Urothelium cell line (cell line): ENCODE results near the gene ARHGAP26.
A peak's percentile ranks its signal among the peaks of the same experiment; 100 is the strongest.

ENCODE experiments used
- DNase-seq: peaks from one replicate; pipeline ENCODE4 v3.0.0; 2011; ENCODE audit warnings: low spot score, mixed read lengths
- FAIRE-seq: peaks from 2 replicates; lab custom pipeline; 2011; peaks lifted over from hg19 to GRCh38; lab: Jason Lieb, UNC

Gene ARHGAP26

DNA sequence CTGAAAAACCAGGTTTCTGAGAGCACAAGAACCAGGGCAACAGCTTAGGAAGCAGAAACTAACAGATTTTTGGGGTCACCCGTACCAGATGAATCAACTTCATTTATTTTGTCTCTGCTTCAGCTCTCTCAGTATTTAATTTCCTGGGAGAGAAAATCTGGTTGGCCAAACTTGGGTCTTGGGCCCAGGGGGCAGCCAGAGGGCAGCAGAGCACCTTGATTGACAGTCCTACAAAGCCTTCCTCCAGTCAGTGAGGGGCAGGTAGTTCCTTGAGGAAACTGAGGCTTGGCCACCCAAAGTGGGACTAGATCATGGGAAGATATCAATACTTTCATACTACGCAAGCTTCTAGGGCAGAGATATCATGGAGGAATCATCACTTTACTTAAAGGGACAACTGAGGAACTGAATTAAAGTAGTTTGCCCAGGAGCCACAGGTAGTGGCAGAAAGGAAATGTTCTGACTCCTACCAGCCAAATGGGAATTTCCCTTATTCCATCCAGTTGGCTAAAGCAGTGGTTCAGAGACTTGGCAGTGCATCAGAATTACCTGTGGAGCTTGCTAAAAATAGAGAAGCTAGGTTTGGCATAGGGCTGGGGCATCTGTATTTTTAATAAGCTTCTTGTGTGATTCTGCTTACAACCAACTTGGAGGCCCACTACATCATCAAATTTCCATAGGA, 21.5 kb upstream of the ARHGAP26 start:
- FAIRE-seq: no peak

DNA sequence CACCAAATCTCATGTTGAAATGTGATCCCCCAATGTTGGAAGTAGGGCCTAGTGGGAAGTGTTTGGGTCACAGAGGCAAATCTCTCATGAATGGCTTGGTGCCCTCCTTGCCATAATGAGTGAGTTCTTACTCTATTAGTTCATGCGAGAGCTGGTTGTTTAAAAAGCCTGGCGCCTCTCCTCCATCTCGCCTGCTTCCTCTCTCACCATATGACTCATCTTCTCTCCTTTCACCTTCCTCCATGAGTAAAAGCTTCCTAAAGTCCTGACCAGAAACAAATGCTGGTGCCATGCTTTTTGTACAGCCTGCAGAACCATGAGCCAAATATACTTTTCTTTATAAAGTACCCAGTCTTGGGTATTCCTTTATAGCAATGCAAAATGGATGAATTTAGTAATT, 20.9 kb upstream of the ARHGAP26 start:
- FAIRE-seq (no peak), DNase-seq (no peak)

More for the DNA sequence above, 21.5 kb upstream of the ARHGAP26 start:
- DNase-seq: peak; percentile 13

DNA sequence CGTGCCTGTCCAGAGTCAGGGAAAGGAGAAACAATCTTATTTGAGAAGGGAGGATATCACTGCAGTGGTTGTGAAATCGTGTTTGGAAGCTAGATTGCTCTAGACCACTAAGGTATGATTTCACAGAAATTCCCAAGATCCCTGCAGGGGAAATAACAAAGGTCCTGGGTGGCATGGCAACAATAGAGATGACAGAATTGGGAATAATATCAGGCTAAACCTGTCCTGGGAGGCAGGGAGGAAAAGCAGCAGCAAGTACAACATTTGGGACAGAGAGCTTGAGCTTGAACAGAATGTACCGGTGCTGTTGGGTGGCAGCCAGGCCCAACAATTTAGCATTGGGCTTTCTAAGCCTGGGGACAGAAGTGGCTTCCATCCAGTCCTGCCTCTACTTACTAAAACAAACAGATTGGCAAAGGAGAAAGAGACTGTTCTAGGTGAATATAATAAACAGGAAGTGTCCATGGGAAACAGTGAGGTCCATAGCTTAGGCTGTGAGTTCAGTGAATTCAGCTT, 17.0 kb upstream of the ARHGAP26 start:
- DNase-seq: no peak
- no peak for FAIRE-seq

DNA sequence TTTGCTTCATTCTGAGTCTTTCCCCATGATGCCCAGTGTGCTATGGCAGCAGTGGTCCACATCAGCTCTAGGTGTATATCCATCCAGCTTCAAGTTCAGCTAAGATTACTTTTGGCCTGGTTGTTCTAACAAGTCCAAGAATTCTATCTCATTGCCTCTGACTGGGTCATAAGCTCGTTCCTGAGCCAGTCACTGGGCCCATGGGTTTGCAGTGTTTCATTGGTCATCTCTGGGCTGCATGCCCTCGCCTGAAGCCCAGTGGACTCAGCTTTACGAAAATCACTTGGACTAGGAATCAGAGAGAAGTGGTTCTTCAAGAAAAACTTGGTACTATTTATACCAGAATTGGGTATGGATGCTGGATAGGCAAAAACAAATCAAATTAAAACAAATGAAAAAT, 16.1 kb upstream of the ARHGAP26 start:
- DNase-seq (no peak), FAIRE-seq (no peak)

DNA sequence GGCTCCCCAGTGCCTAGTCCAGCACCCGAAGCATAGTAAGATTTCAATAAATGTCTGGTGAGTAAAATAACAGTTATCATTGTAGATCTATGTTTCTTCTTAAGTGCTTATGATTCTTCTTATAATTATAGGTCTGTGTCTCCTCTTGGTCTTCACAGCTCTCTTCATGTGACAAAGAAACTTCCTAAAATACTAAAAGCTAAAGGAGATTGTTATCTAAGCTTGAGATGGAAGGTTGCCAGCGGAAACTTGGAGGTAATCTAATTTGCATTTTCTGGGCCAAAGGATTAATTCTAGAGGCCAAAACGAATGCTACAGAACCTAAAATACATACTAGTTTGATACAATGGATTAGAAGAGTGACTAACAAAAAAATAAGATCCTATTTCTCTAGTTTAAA, 13.6 kb upstream of the ARHGAP26 start:
- FAIRE-seq: no peak
- DNase-seq: no peak

DNA sequence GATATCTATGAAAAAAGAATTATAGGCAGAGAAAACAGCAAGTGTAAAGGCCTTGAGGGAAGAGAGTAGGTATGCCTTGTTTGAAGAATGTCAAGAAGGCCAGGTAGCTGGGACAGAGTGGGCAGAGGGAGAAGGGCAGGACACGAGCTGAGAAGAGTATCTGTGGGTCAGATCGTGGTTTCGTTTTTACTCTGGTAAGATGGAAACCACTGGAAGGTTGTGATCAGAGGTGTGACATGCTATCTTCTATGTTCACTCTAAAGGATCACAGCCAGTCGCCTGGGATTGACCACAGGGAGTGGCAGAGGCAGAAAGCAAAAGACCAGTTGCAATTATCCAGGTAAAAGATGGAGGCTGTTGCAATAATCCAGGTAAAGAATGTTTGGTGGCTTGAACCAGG, 12.6 kb upstream of the ARHGAP26 start:
- DNase-seq (no peak), FAIRE-seq (no peak)

DNA sequence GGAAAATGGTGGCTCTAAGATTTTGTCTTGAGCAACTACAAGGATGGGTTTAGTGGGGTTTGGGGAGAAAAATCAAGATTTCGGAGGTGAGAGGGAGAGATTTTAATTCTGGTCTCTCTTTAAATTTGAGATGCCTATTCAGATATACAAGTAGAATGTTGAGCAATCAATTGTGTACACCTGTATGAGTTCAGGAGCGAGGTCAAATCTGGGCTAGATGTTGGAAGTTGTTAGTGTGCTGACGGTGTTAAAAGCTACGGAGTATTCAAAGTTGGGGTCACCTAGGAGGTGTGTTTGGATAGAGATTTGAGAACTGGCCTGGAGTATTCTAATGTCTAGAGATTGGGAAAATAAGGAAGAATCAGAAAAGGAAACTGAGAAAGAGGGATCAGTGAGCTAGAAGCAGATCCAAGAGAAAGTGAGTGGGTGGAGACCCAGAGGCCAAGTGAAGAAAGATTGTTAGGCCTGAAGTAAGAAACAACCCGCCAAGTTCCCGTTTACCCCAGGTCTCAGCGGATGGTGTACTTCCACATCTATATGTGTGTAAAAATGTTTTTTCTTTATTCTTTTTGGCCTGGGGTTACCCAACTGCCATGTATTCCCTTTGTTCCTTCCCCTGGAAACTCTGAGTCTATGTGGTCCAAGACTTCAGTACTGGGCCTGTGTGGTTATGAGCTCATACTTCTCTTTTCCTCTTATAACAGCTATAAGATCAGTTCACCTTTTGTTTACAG, 11.9 kb upstream of the ARHGAP26 start:
- FAIRE-seq (no peak), DNase-seq (no peak)

DNA sequence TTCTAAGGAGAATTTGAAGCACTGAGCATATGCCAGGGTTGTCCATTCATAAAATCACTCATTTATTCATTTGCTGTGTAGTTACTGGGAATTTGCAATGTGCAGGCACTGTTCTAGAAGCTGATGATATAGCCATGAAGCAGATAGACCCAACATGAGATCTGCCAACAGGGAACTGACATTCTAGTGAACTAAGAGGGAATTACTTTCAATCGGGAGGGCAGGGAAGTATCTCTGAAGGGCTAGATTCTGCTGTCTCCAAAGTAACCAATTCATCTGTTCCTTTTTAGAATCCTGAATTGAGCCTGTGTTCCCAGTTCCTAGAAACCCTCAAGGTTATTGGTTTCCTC, 11.4 kb upstream of the ARHGAP26 start:
- FAIRE-seq (no peak), DNase-seq (no peak)

DNA sequence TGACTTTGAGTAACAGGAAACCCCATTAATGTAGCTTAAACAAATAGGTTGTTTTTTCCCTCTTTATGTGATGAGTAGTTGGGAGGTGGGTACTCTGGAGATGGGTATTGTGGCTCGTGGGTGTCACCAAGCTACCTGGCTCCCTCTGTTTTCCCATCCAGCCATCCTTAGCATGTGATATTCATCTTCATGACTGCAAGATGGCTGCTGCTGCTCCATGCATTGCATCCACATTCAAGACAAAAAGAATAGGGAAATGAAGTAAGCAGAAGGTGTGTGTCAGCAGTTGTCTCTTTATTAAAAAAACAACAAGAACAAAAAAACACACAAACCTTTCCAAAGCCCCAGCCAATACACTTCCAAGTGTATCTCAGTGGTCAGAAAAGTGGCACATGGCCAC, 6.5 kb upstream of the ARHGAP26 start:
- DNase-seq: no peak
- FAIRE-seq: no peak

DNA sequence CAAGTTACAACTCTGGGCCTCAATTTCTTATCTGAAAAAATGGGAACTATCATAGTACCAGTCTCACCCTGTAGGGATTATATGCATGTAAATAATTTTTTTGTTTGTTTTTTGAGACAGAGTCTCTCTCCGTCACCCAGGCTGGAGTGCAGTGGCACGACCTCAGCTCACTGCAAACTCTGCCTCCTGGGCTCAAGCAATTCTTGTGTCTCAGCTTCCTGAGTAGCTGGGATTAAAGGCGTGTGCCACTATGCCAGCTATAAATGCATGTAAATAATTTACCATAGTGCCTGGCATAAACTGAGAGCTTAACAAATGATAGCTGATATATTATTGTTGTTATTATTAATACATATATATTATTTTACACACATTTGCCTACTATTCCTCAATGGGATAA, 3.0 kb upstream of the ARHGAP26 start:
- DNase-seq (no peak), FAIRE-seq (no peak)

DNA sequence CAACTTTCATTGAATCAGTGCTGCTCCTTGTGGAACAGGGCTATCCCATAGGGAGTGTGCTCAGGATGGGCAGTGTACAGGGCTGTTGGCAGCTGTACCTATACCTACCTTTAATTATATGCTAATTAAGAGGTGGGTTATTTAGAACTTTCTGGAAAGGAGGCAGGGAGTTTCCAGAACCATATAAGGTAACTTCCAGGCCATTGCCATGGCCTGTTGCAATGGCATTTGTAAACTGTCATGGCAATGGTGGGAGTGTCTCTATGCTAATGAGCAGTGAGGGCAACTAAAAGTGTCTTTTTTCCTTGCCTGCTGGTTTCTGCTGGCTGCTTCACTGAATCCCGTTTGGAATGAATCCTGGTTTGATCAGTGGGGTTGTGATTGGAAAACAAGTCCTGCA, 2.3 kb upstream of the ARHGAP26 start:
- FAIRE-seq: no peak
- DNase-seq: no peak

DNA sequence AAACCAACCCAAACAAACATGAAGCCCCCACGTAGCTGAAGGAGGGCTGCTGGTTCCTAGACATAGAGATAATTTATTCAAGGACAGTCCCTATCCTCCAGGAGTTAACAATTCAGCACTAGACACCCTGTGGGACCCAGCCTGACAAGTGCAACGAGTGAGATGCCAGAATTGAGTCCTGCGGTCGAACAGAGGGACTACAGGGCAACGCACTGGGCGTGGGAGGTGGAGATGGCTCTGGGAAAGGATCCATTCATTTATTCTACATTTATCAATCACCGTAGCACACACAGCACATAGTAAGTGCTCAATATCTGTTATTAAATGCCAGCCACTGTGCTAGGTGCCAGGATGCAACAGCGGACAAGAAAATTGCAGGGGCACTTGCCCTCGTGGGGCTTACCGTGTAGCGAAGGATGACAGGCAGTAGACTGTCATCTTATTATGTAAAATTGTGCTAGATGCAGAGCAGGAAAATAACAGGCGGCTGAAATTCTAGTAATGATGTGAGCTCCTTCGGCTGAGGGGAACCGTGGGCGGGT, 855 bp upstream of the ARHGAP26 start:
- DNase-seq: no peak
- no peak for FAIRE-seq

DNA sequence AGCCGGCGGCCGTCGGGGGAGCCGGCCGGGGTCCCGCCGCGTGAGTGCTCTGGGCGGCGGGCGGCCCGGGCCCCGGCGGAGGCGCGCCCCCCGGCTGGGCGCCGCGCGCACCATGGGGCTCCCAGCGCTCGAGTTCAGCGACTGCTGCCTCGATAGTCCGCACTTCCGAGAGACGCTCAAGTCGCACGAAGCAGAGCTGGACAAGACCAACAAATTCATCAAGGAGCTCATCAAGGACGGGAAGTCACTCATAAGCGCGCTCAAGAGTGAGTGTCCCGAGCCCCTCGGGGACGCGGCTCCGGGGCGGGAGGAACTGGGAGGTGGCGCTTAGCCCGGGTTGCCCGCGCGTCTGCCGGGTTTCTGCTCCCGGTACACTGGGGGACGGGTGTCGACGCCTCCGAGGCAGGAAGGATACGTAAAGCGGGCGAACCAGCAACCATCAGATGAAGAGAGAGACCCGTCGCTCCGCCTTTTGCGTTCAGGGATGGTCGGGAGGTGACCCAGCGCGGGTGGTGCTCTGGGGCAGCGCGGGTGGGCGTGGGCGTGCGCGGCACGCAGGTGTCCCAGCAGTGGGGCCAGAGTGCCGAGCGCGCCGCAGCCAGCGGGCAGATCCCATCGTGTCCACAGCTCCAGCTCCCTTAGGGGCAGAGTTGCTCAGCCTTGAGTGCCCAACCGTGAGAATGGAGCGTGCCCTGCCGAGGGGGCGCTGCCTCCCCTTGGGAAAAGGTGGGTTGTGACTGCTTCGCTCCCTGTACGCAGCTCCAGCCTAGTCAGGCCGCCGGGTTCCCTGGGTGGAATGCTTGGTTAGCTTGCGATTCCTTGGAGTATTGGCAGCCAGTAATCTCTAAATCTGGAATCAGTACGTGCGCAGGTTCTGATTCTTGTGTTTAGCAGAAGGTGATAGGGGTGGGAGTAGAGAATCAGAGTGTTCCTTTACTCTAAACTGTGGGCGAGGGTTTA, 753 bp downstream of the ARHGAP26 start:
- peak; percentile 35 for DNase-seq
- FAIRE-seq: no peak

DNA sequence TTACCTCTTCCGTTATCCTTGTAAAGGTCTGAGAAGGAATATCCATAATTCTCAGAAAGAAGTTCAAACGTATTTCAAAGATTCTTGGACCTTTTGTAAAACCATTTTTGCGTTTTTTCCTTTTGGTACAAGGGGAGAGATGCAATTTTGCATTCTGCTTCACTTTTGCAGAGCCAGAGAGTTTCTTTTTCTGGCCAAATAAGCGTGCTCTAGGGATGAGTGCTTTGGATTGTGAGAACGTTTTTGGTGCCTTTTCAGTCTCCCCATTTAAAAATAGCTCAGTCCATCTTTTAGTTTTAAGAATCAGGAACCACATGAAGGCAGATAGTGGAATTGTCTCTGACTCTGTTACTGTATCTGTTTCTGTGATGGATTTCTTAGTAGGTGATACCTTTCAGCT, 1.5 kb downstream of the ARHGAP26 start:
- DNase-seq (no peak), FAIRE-seq (no peak)

DNA sequence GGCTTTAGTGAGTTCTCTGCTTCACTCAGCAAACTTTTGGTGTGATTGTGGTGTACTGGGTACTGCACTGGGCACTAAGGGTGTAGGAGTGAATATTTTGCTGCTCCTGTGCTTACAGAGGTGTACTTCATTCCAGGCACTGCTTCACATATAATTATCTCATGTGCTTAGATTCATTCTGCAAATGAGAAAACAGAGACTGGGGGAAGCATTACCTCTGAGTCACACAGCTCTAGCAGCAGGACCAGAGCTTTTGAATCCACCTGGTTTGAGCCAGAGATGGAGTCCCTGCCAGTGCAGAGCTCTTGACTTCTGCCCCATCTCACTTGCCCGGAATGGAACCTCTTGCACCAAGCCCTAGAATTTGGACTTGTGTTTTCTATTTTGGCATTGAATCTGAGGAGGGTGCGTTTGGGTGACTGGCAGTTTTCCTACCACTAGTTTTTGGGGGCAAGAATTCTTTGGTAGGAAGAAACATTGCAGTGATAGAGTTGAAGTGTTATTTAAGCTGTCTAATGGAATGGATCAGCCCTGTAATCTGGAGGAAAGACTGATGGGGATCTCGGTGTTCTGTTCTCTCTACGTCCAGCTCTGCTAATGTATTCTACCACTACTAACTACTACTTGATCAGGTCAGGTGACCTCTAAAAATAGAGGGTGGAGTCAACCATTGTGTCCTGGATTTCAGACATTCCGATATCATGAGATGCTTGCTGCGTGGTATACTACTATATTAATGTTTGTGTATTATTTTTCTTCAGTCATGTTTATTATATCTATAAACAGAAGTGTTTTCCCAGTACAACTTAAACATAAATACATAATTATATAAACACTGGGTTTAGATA, 2.5 kb downstream of the ARHGAP26 start:
- FAIRE-seq (no peak), DNase-seq (no peak)

DNA sequence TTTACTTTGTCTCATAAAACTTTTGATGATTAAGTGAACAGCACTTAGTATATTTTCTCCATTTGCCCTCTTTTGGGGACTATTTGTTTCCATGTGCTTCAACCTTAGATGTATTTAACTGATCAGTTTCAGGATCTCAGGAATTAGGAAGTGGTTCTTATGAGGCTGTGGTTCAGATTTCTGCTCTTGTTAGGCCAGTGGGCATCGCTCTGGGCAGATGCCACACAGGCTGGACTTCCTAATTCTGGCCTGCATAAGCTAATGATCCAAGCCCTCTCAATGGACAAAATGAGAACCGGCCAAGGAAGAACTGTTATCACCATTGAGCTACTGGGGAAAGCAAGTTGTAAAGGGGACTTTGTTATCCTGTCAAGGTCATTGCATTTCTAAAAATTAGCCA, 6.9 kb downstream of the ARHGAP26 start:
- FAIRE-seq: no peak

DNA sequence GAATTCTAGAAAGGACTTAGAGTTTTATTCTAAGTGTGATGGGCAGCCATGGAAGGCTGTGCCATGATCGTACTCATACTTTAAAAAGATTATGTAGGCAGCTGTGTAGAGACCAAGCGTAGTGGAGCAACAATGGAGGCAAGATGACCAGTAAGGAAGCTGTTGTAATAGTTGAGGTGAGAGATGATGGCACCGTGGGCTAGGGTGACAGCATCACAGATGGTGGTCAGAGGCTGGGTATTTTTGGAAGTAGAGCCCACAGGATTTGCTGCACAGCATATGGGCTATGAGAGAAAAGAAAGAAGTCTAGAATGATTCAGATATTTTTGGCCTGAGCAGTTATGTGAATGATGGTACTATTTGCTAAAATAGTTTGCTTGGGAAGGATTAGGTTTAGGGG, 7.7 kb downstream of the ARHGAP26 start:
- DNase-seq: no peak
- FAIRE-seq: no peak

More for the DNA sequence above, 6.9 kb downstream of the ARHGAP26 start:
- no peak for DNase-seq

DNA sequence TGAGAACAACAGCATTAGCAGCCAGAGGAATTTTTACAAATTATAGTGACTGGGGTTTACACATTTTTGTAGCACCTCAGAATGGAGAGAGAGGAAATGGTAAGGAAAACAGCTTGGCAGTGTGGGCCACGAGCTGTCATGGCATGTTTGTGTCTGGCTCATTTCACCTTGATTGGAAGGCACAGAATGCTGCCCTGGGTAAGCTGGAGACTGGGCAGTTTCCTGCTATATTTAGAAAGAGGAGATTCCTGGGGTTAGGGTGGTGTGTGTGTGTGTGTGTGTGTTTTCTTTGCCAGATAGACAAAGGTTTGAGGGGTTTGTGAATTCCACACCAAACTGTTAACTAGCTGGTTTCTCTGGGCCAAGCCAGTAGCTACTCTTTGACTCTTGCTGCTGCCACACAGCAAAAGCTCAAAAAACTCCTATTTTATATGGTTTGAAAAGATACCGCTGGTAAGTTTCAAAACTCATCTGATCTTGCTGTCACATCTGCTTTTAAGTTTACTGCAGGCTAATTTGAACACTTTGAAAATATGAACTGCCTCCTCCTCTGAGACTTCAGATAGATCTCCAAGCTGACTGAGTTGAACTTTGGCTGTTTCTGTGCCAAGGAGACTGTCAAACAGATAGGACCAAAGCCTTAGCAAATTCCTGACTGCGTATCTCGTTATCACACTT, 9.1 kb downstream of the ARHGAP26 start:
- FAIRE-seq: no peak

DNA sequence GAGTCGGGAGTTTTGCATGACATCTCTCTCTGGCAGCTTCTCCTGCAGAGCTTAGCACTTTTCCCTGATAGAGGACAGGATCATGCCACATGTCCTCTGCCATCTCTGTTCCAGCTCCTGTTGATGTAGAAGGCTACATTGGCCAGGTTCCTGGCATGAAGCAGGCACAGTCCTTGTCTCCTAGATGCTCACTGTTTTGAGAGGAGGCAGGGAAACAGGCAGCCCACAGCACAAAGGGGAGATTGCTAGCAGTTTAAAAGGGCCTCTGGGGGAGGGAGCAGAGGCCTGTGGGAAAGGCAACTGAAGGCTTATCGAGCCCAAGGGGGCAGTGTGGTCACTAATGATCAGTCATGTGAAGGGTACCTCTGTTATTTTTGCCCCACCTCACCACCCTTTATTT, 10.7 kb downstream of the ARHGAP26 start:
- no peak for FAIRE-seq
- DNase-seq: no peak

More for the DNA sequence above, 9.1 kb downstream of the ARHGAP26 start:
- DNase-seq: no peak
